Prostate gland (tissue), 2 donors: ENCODE results near the gene CEBPE.

ENCODE experiments used
- CTCF ChIP-seq, 4 experiments: fragments of 200-600 bp in 2 of 4; fragments of 450-650 bp in 2 of 4; sonication (generic) in 2 of 4; IDR thresholded peaks; 1 replicate in 3 of 4; 2 replicates in 1 of 4; pipeline ENCODE4 v1.5.1; 2016 to 2019; ENCODE audit warnings: antibody characterized with exemption in 4 of 4, mild to moderate bottlenecking in 2 of 4, moderate library complexity in 2 of 4
- POLR2A ChIP-seq: fragments of 450-650 bp; IDR thresholded peaks from one replicate; pipeline ENCODE4 v1.6.1; 2016; ENCODE audit warnings: antibody characterized with exemption, mild to moderate bottlenecking

- TF ChIP-seq CTCF (IDR thresholded peaks at IDR 0.05) (no peak), POLR2A (no peak)
These were observed 38.6 kb downstream of the CEBPE start for GRCh38 chr14:23080474-23080873.
